ENCODE data around the gene LCN10. TPM values are rescaled to one million over a fixed set of nuclear protein-coding genes. Genes with fewer than 3 reads are reported as not detected.

Gene LCN10
- total and polyA plus RNA-seq, 2 of the 13 experiments (the other 11 are each of a cell fraction or from before 2014, with no cell fraction given): 0.53 to 0.61 TPM

GRCh38 chr9:136728080-136728547 is 14.6 kb downstream of the LCN10 start (continued):
- peak; percentile 90 for TF ChIP-seq CTCF (CRISPR knock-in tag; IDR thresholded peaks at IDR 0.05)
- no peak for TF ChIP-seq U2AF2 (IDR thresholded peaks at IDR 0.05; ENCODE audit: low read depth, low read length)
- peak; percentile 58; the same call in 1 of the 2 replicates for TF ChIP-seq ZFP82 (CRISPR knock-in tag; IDR thresholded peaks at IDR 0.05; ENCODE audit: borderline replicate concordance)
- no peak for TF ChIP-seq GTF3A (CRISPR knock-in tag; conservative IDR thresholded peaks at IDR 0.05)
- TF ChIP-seq ZMYM3 (CRISPR knock-in tag; IDR thresholded peaks at IDR 0.05): no peak
- peak; percentile 89 for TF ChIP-seq HDAC1 (CRISPR knock-in tag; IDR thresholded peaks at IDR 0.05)
- peak; percentile 81 for TF ChIP-seq TFDP2 (CRISPR knock-in tag; IDR thresholded peaks at IDR 0.05)
- TF ChIP-seq ZFAT (CRISPR knock-in tag; conservative IDR thresholded peaks at IDR 0.05): peak; percentile 67; the same call in 1 of the 2 replicates
- peak; percentile 83; the same call in 1 of the 2 replicates for TF ChIP-seq KLF15 (CRISPR knock-in tag; IDR thresholded peaks at IDR 0.05; ENCODE audit: borderline replicate concordance)
- TF ChIP-seq CBX5 (CRISPR knock-in tag; IDR thresholded peaks at IDR 0.05; ENCODE audit: borderline replicate concordance): peak; percentile 81; the same call in 1 of the 2 replicates
- no peak for TF ChIP-seq KLF11 (CRISPR knock-in tag; IDR thresholded peaks at IDR 0.05)
- TF ChIP-seq ZNF816 (CRISPR knock-in tag; IDR thresholded peaks at IDR 0.05; ENCODE audit: borderline replicate concordance): no peak
- TF ChIP-seq ARID3A (IDR thresholded peaks at IDR 0.05; ENCODE audit: low read depth, low read length): no peak
- TF ChIP-seq ZNF33B (CRISPR knock-in tag; IDR thresholded peaks at IDR 0.05): peak; percentile 46; the same call in 1 of the 2 replicates
- peak; percentile 92; the same call in 1 of the 2 replicates for TF ChIP-seq ARID4A (CRISPR knock-in tag; IDR thresholded peaks at IDR 0.05; ENCODE audit: borderline replicate concordance)
- no peak for TF ChIP-seq HOMEZ (CRISPR knock-in tag; IDR thresholded peaks at IDR 0.05; ENCODE audit: low read depth)
- no peak for TF ChIP-seq ZNF713 (CRISPR knock-in tag; IDR thresholded peaks at IDR 0.05)
- TF ChIP-seq MAZ (IDR thresholded peaks at IDR 0.05; ENCODE audit: borderline replicate concordance, low read depth, low read length): peak; percentile 85
- peak; percentile 96 for TF ChIP-seq MAZ (CRISPR knock-in tag; IDR thresholded peaks at IDR 0.05; ENCODE audit: low read depth)
